GM12801 (cell line): ENCODE data around the gene RGCC.

Experiments used
- CTCF ChIP-seq: IDR thresholded peaks from one replicate; pipeline ENCODE4 v1.5.1; 2011; ENCODE audit warnings: control low read depth; ENCODE audit not compliant: insufficient read length; ENCODE audit errors: extremely low read depth

Gene RGCC

GRCh38 chr13:41503356-41503755, 46.0 kb downstream of the RGCC start:
- no peak for TF ChIP-seq CTCF

GRCh38 chr13:41505209-41505835, 48.0 kb downstream of the RGCC start:
- no peak for TF ChIP-seq CTCF

GRCh38 chr13:41506312-41506711, 49.0 kb downstream of the RGCC start:
- TF ChIP-seq CTCF = no peak

- no peak for TF ChIP-seq CTCF
Observed at GRCh38 chr13:41509971-41510370, 52.6 kb downstream of the RGCC start.

GRCh38 chr13:41511827-41512226, 54.5 kb downstream of the RGCC start:
- TF ChIP-seq CTCF = no peak

GRCh38 chr13:41512441-41512840, 55.1 kb downstream of the RGCC start:
- TF ChIP-seq CTCF = no peak

GRCh38 chr13:41513600-41513999, 56.2 kb downstream of the RGCC start:
- TF ChIP-seq CTCF = no peak
